Keratinocyte (primary cell): ENCODE data around the gene PANK1.

Experiments used
- CTCF ChIP-seq, 3 experiments: IDR thresholded peaks in 1 of 3; conservative IDR thresholded peaks in 1 of 3; optimal IDR thresholded peaks in 1 of 3; 2 replicates in 2 of 3; 3 replicates in 1 of 3; pipeline versions ENCODE3 to v1.5.1; 2011; ENCODE audit warnings: low read length in 3 of 3, mild to moderate bottlenecking in 3 of 3, moderate library complexity in 2 of 3, control low read depth in 1 of 3, inconsistent platforms in 1 of 3; ENCODE audit not compliant: insufficient read depth in 2 of 3; ENCODE audit errors: extremely low read depth in 1 of 3
- EZH2 ChIP-seq: IDR thresholded peaks from one replicate; pipeline ENCODE4 v1.6.1; 2012; ENCODE audit warnings: inconsistent platforms, mild to moderate bottlenecking, low read length, moderate library complexity

- no peak for TF ChIP-seq CTCF (optimal IDR thresholded peaks at IDR 0.05 in 1 of 3, IDR thresholded peaks at IDR 0.05 in 1 of 3, conservative IDR thresholded peaks at IDR 0.05 in 1 of 3; ENCODE audit: extremely low read depth in 1 of 3, insufficient read depth in 2 of 3, low read length in 3 of 3)
- no peak for TF ChIP-seq EZH2
Observed at GRCh38 chr10:89652806-89653370, 7.8 kb upstream of the PANK1 start.
